Fibroblast of lung (primary cell): Measurements from ENCODE around the gene CLASP2. TPM values are rescaled to one million over a fixed set of nuclear protein-coding genes. Genes with fewer than 3 reads are reported as not detected.
"Not testable (repeated sequence)": the region's sequence is repeated elsewhere in the genome, so short reads cannot be mapped to it uniquely, and the experiment has no call there.

Experiments used
- DNase-seq, 2 donors: peaks; one replicate each; pipeline versions ENCODE4 v3.0.0 to v3.0.0-alpha.2; 2010; ENCODE audit warnings: low read depth in 2 of 2
- H2AFZ ChIP-seq: 2 replicates; pipeline ENCODE4 v1.5.1; 2012; ENCODE audit warnings: low read length, control low read depth, inconsistent platforms
- H3K27ac ChIP-seq: 2 replicates; pipeline ENCODE4 v1.5.1; 2011; ENCODE audit warnings: low read length, control low read depth; ENCODE audit not compliant: insufficient read depth
- H3K27me3 ChIP-seq: 2 replicates; pipeline ENCODE4 v1.5.1; 2011; ENCODE audit warnings: mild to moderate bottlenecking, low read length; ENCODE audit not compliant: control insufficient read depth, insufficient read depth
- H3K36me3 ChIP-seq: 2 replicates; pipeline ENCODE4 v1.5.1; 2011; ENCODE audit warnings: low read length; ENCODE audit not compliant: control insufficient read depth, insufficient read depth
- H3K4me1 ChIP-seq: 2 replicates; pipeline ENCODE4 v1.5.1; 2011; ENCODE audit warnings: low read length; ENCODE audit not compliant: control insufficient read depth, insufficient read depth; ENCODE audit errors: extremely low read depth
- H3K4me2 ChIP-seq: 2 replicates; pipeline ENCODE4 v1.5.1; 2011; ENCODE audit warnings: low read length, control low read depth; ENCODE audit not compliant: insufficient read depth; ENCODE audit errors: extremely low read depth
- H3K4me3 ChIP-seq, 4 experiments: fragments of 200-600 bp in 1 of 4; sonication (generic) in 1 of 4; replicated peaks in 1 of 4; 2 replicates each; pipeline ENCODE4 v1.5.1; 2011 to 2016; ENCODE audit warnings: low read length in 4 of 4, low read depth in 3 of 4, mild to moderate bottlenecking in 3 of 4, control low read depth in 2 of 4, inconsistent platforms in 1 of 4, mixed read lengths in 1 of 4; ENCODE audit not compliant: insufficient read depth in 1 of 4; ENCODE audit errors: control extremely low read depth in 1 of 4
- H3K79me2 ChIP-seq: 2 replicates; pipeline ENCODE4 v1.5.1; 2012; ENCODE audit warnings: mild to moderate bottlenecking, low read length, inconsistent platforms; ENCODE audit not compliant: control insufficient read depth, insufficient read depth
- H3K9ac ChIP-seq: 2 replicates; pipeline ENCODE4 v1.5.1; 2011; ENCODE audit warnings: mild to moderate bottlenecking, low read length, control low read depth; ENCODE audit not compliant: insufficient read depth
- H3K9me3 ChIP-seq: 2 replicates; pipeline ENCODE4 v1.5.1; 2012; ENCODE audit warnings: low read depth, low read length; ENCODE audit not compliant: control insufficient read depth, insufficient read depth
- H4K20me1 ChIP-seq: 2 replicates; pipeline ENCODE4 v1.5.1; 2011; ENCODE audit warnings: low read length; ENCODE audit not compliant: control insufficient read depth, insufficient read depth; ENCODE audit errors: extremely low read depth
- EZH2 ChIP-seq: IDR thresholded peaks from 2 replicates; pipeline ENCODE4 v1.5.1; 2012; ENCODE audit warnings: low read length, control low read depth, mild to moderate bottlenecking; ENCODE audit errors: missing control alignments
- polyA minus RNA-seq: library from RNA; depleted of rRNA, polyadenylated mRNA; stranded (reverse); fragments of >200 nt; gene quantifications from 2 replicates; pipeline ENCODE4 v1.2.3, GENCODE V29; 2011; ENCODE audit warnings: low replicate concordance
- polyA plus RNA-seq, 2 donors: library from polyadenylated mRNA; depleted of rRNA in 1 of 2; stranded (reverse) in 1 of 2; unstranded in 1 of 2; fragments of >200 nt; gene quantifications; 2 replicates each; pipeline ENCODE4 v1.2.1, GENCODE V29; 2011 to 2012; ENCODE audit warnings: missing spikeins in 1 of 2
- total RNA-seq: library from RNA; depleted of rRNA; stranded (reverse); fragments of >200 nt; gene quantifications from 2 replicates; pipeline ENCODE4 v1.2.1, GENCODE V29; 2014
- TF ChIP-seq, protein P1 (sequence below), 2 donors: IDR thresholded peaks in 1 of 2; conservative IDR thresholded peaks in 1 of 2; 1 replicate in 1 of 2; 2 replicates in 1 of 2; pipeline ENCODE4 v1.5.1; 2011 to 2012; ENCODE audit warnings: low read length in 2 of 2, control low read depth in 1 of 2, inconsistent platforms in 1 of 2, low read depth in 1 of 2, mild to moderate bottlenecking in 1 of 2

Gene CLASP2
- total RNA-seq (42.1 and 62.6 TPM in 2 replicates), polyA plus RNA-seq (26.0 and 31.8 TPM in 2 replicates), polyA minus RNA-seq (15.9 and 17.6 TPM in 2 replicates)
- 14.1 and 14.6 TPM in 2 replicates for polyA plus RNA-seq (2012)

DNA sequence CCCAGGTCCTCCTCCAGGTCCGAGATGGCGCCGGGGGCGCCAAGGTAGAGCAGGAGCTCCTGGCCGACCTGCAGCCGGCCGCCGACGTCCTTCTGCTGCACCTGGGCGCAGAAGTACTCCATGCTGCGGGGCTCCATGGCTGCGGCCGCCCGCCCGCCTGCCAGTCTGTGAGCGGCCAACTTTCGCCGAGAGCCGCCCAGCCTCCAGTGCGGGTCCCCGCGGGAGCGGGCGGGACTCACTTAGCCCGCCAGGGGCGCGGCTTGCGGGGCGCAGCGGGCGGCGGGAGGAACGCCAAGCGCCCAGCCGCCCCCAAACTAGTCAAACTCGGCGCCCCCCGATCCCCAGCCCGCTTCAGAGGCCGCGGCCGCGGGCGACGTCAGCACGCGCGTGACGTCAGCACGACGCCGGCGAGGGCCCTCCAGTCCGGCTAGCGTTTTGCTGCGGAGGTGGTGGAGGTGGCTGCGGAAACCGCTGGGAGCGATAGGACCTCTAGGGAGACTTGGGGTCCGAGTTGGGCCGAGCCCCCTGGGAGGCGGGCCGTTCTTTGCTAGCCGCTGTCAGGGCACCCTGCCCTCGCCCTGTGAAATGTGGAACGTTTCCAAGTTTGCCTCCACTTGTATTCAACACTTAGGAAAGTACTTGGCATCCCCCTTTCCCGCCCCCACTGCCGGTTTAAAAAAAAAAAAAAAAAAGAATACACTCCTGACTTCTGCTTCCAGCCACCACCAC, at the start of gene CLASP2:
Gene CLASP2, minus strand, starts transcription at position 389 of the 729 bp plus-strand sequence. Its CDS starts 252 bp downstream, at position 137.
- peak within 1 kb of the TSS; percentile 94 for H3K27ac ChIP-seq
- no peaks in the 10 kb centered on the region for H3K27me3 ChIP-seq
- no peaks in the 10 kb centered on the region for H3K9me3 ChIP-seq
- peak within 1 kb of the TSS; percentile 95 for H3K4me2 ChIP-seq
- peak within 1 kb of the TSS; percentile 94 for H2AFZ ChIP-seq
- H3K4me1 ChIP-seq = peaks cover 4% of the 10 kb centered on the region
- peak within 1 kb of the TSS; percentile 95 for H3K9ac ChIP-seq
- no peaks in the 10 kb centered on the region for H3K36me3 ChIP-seq
- H4K20me1 ChIP-seq = no peaks in the 10 kb centered on the region
- peak within 1 kb of the TSS; percentile 69 to 88 (median 80) for H3K4me3 ChIP-seq
- TF ChIP-seq EZH2 = no peak
- TF ChIP-seq, protein P1, sequence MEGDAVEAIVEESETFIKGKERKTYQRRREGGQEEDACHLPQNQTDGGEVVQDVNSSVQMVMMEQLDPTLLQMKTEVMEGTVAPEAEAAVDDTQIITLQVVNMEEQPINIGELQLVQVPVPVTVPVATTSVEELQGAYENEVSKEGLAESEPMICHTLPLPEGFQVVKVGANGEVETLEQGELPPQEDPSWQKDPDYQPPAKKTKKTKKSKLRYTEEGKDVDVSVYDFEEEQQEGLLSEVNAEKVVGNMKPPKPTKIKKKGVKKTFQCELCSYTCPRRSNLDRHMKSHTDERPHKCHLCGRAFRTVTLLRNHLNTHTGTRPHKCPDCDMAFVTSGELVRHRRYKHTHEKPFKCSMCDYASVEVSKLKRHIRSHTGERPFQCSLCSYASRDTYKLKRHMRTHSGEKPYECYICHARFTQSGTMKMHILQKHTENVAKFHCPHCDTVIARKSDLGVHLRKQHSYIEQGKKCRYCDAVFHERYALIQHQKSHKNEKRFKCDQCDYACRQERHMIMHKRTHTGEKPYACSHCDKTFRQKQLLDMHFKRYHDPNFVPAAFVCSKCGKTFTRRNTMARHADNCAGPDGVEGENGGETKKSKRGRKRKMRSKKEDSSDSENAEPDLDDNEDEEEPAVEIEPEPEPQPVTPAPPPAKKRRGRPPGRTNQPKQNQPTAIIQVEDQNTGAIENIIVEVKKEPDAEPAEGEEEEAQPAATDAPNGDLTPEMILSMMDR (conservative IDR thresholded peaks at IDR 0.05 in 1 of 2, IDR thresholded peaks at IDR 0.05 in 1 of 2; ENCODE audit: low read depth in 1 of 2, low read length in 2 of 2) = no peak
- H3K79me2 ChIP-seq = peaks cover 34% of the 10 kb centered on the region
- DNase-seq = peak; percentile 88 to 89

- H3K4me2 ChIP-seq = no peak overlapping the region
- H3K36me3 ChIP-seq = no peaks in the 10 kb centered on the region
- H3K79me2 ChIP-seq = no peaks in the 10 kb centered on the region
- H2AFZ ChIP-seq = no peak overlapping the region
- H3K9ac ChIP-seq = no peak overlapping the region
- no peaks in the 10 kb centered on the region for H4K20me1 ChIP-seq
- H3K9me3 ChIP-seq = no peaks in the 10 kb centered on the region
- H3K27me3 ChIP-seq = no peaks in the 10 kb centered on the region
- no peak overlapping the region for H3K4me3 ChIP-seq
- H3K4me1 ChIP-seq = no peaks in the 10 kb centered on the region
- peak in 1 of 2 donors; percentile 5 for DNase-seq
- H3K27ac ChIP-seq = no peak overlapping the region
- no peak for TF ChIP-seq EZH2
- TF ChIP-seq, protein P1 (conservative IDR thresholded peaks at IDR 0.05 in 1 of 2, IDR thresholded peaks at IDR 0.05 in 1 of 2; ENCODE audit: low read depth in 1 of 2, low read length in 2 of 2) = no peak
Observed at GRCh38 chr3:33758864-33759263, 40.8 kb upstream of the CLASP2 start.

- no peaks in the 10 kb centered on the region for H3K9me3 ChIP-seq
- no peaks in the 10 kb centered on the region for H3K36me3 ChIP-seq
- H3K9ac ChIP-seq = no peak overlapping the region
- no peaks in the 10 kb centered on the region for H3K27me3 ChIP-seq
- TF ChIP-seq EZH2 = no peak
- TF ChIP-seq, protein P1 (conservative IDR thresholded peaks at IDR 0.05 in 1 of 2, IDR thresholded peaks at IDR 0.05 in 1 of 2; ENCODE audit: low read depth in 1 of 2, low read length in 2 of 2) = no peak
- no peak for DNase-seq
- no peak overlapping the region for H2AFZ ChIP-seq
- no peaks in the 10 kb centered on the region for H3K4me1 ChIP-seq
- no peak overlapping the region for H3K27ac ChIP-seq
- no peak overlapping the region for H3K4me3 ChIP-seq
- no peaks in the 10 kb centered on the region for H4K20me1 ChIP-seq
- no peaks in the 10 kb centered on the region for H3K79me2 ChIP-seq
- H3K4me2 ChIP-seq = no peak overlapping the region
Observed at GRCh38 chr3:33758281-33758680, 40.2 kb upstream of the CLASP2 start.

GRCh38 chr3:33754391-33754790, 36.3 kb upstream of the CLASP2 start:
- H3K79me2 ChIP-seq, H2AFZ ChIP-seq, H3K27me3 ChIP-seq, H4K20me1 ChIP-seq, H3K9ac ChIP-seq, DNase-seq, H3K27ac ChIP-seq, H3K36me3 ChIP-seq, H3K9me3 ChIP-seq, H3K4me1 ChIP-seq, H3K4me3 ChIP-seq, H3K4me2 ChIP-seq: not testable (repeated sequence)
